NCI-H1092 (cell line): ENCODE results near the gene MPEG1.

Experiments
- DNase-seq: peaks from one replicate; lab custom pipeline; 2025; lab: John Stamatoyannopoulos, UW

Gene MPEG1

DNA sequence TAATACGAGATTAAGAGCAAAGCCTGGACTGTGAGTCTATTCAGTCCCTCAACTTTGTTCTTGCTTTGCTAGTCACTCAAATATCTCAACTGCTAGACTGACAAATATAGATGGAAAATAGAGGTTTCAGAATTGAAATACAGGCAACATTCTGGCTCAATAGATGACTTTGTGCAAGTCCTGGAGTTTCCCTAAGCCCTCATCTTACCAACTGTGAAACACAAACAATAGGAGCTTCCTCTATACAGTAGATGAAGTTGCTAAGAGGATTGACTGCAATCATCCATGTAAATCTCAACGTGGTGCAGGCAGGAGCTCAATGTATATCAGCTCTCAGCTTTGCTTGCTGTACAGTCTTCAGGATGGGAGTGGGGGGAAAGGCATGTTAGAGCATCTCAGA, 6.2 kb upstream of the MPEG1 start:
- DNase-seq, result no peak

DNA sequence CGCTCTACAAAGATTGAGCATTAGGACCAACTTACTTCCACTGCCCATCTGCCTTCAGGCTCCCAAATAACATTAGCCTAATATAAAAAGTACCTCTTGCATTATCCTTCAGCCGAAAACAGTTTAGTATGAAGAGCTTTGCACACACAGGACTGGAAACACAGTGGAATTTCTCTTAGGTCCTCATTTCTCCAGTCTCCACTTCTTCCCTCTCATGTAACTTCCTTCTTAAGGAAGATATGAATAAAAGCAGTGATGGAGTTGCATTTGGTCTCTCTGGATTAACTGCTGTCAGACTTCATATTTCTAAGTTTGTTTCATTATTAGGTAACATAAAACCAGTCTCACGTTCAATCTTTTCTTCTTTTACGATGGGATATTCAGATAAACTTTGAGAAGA, 5.6 kb upstream of the MPEG1 start:
- no peak for DNase-seq

DNA sequence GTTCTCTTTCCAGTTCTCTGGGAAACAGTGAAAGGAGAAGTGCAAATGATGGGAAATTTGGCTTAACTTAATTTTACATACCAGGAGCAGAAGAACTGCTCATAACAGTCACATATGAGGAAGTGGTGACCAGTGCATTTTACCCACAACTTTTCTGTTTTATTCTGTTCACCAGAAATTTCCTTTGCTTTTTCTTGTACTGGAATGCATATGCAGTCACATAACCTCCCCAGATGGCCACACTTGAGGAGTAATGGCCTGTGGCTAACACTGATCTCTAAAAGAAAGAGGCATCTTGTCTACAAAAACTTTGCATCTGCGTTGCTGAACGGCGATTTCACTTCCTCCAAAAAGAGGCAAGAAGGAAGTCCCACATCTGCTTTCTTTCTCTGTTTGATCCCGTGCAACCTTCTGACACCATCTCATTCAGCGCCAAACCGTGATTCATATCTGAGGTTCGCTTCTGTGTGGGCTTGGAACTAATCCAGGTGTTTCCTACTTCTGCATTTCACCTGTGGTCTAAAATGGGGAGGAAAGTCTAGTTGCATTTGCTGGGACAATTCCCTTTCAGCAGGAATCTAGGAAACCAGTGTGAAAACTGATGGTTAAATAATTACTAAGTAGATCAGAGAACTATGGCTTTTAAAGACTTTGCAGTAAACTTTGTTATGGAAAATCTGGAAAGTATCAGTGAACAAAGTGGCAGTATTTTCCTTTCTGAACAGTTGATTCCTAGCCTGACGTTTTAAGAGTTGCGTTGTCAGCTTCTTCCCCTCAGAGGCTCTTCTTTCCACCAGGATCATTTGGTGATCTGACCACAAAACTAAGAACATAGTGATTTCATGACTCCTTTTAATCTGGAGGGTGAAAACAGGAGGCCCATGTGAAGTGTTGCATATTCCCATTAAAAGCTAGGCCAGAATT, 4.2 kb upstream of the MPEG1 start:
- DNase-seq, result no peak

DNA sequence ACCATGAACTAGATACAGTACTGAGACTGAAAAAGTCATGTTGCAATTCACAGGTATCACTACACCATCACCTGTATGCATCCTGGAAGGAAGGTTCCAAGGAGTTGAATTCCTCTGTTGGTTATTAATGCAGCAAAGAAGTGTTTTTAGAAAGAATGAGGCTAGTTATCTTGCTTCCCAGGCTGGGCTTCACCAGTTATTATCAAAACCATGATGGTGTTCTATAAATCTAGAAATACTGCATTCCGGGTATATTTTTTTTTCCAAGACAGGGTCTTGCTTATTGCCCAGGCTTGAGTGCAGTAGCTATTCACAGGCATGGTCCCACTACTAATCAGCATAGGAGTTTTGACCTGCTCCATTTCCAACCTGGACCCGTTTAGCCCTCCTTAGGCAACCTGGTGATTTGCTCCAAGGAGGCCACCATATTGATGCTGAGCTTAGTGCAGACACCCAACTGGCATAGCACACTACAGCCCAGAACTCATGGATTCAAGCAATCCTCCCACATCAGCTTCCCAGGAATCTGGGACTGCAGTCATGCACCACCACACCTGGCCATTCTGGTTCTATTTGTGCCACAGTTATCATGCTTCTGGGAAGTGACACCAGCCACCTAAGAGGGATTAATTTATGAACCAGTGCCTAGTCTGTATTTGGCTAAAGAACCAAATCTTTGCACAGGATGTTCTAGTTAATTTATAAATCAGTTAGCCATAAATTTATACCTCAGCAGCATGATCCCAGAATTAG, 1.6 kb upstream of the MPEG1 start:
- no peak for DNase-seq

DNA sequence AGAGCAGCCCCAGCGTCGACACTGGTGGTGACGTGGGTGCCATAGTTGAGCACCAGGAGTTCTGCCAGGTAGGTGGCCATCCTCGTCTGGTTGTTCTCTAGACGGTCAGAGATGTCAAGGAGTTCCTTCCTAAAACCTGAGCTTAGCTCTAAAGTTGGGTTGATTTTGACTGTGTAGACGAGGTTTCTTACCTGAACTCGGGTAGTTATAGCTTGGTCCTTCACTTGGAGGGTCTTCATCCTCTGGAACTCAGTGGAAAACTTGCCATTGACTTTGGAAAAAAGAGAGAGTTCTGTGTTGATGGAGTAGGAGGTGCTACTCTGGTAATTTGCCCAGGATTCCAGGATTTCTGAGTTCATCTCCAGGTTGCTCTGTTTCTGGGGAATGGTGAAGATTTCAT, 505 bp downstream of the MPEG1 start:
- no peak for DNase-seq

DNA sequence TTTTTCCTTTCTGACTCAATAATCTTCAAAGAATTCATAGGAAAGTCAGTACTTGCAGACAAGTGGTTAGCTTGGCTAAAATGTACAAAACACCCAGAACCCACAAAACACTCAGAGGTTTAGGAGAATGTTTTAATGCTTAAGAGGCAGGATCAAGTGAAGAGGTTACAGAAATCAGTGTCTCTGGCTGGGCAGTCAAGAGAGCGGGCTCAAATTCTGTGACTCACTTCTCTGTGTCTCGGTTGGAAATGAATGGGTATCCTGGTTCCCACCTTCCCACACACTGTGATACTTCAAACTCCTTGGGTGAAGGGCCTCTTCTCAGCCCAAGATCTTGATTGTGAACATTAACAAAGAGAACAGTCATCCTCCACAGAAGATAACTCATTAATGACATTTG, 3.8 kb downstream of the MPEG1 start:
- DNase-seq, result no peak

DNA sequence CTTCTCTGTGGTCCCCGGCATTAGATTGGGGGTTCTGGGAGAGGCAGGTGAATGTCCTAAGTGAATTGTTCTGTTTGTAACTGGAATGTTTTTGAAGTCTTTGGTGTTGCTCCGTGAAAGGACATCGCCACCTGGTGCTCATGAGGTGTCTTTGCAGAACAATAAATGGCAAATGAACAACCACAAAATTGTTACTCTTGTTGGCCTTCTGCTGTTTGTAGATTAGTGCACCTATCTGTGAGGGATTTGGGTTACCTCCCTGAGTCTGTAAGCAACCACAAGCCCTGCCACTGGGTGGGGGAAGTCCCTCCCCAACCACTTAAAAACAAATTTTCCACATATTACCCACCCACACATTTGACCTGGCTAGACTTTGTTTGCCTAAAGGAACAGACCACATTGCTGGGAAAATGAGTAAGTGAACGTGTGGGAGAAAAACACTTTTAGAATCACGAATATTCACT, 4.7 kb downstream of the MPEG1 start:
- DNase-seq, result no peak

DNA sequence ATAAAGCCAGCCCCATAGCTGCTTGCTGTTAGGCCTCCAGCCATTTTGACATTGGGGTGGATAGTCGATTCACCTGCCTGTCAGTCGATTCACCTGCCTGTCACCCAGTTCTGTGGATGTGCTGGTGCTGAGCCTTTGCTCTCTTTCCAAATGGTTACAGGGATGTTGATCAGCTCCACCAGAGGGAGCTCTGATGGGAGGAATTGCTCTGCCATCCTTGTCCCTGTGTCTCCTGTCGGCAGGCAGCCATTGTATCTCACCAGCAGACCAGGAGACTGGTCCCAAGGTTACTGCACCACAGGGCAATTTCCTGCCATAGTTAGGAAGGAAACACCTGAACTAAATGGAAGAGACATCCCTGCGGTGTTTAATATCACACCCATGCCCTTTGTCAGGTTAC, 6.1 kb downstream of the MPEG1 start:
- peak; percentile 10 for DNase-seq

DNA sequence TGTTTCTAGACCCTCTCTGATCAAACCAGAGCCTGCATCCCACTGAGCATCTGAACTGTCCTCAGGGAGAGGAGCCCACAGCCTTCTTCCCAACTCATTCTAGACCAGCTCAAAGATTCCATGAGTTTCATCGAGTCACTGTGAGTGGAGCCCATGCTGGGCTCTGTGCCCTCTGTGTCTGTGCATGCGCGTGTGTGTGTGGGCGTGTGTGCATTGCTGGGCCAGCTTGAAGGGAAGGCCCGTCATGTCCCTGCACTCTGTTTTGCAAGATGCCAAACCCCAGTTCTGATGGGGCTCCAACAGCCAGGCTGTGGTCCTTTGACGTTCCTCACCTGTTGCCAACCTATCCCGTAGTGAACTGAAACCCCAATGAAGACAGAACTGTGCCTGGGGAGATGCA, 7.1 kb downstream of the MPEG1 start:
- DNase-seq, result no peak

DNA sequence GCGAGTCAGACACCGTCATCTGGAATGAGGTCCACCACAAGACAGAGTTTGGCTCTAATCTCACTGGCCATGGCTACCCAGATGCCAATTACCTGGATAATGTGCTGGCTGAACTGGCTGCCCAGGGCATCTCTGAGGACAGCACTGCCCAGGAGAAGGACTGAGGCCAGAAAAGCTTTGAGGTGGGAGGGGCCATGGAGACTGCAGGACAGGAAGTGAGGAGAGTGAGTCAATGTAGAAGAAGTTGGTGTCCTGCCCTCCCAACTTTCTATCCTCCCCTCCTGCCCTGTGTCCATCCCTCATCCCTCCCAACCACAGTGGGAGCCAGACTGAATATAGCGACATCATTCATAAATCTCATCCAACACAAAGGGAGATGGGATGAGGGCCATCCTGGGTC, 8.0 kb downstream of the MPEG1 start:
- no peak for DNase-seq

DNA sequence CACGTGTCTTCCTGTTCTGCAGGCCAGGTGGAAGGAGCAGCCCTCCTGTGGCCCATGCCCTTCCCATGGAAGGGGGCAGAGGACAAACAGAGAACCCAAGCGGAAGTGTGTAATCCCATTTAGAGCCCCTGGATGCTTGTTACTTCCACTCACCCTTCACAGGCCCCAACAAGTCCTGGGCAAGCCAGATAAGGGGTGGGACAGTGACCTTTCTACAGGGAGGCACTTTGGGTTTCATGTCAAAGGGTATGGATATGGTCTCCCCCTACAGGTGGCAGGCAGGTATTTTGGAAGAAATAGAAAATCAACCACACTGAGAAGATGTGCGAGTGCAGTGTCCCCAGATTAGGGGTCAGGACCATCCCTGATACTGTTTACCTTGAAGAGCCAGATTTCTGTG, 11.4 kb downstream of the MPEG1 start:
- DNase-seq, result no peak

DNA sequence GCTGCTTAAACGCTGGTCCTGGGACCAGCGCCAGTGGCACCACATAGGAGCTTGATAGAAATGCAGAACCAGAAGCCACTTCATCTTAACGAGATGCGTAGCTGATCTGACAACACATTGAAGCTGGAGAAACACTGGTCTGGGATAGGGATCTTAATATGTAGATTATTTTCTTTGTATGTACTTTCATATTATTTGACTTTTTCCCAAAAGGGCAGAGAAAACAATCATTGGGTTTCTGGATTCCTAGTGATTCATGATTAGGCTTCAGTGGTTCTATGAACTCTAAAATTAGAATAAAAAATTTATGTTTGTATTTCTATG, 12.3 kb downstream of the MPEG1 start:
- DNase-seq, result no peak

DNA sequence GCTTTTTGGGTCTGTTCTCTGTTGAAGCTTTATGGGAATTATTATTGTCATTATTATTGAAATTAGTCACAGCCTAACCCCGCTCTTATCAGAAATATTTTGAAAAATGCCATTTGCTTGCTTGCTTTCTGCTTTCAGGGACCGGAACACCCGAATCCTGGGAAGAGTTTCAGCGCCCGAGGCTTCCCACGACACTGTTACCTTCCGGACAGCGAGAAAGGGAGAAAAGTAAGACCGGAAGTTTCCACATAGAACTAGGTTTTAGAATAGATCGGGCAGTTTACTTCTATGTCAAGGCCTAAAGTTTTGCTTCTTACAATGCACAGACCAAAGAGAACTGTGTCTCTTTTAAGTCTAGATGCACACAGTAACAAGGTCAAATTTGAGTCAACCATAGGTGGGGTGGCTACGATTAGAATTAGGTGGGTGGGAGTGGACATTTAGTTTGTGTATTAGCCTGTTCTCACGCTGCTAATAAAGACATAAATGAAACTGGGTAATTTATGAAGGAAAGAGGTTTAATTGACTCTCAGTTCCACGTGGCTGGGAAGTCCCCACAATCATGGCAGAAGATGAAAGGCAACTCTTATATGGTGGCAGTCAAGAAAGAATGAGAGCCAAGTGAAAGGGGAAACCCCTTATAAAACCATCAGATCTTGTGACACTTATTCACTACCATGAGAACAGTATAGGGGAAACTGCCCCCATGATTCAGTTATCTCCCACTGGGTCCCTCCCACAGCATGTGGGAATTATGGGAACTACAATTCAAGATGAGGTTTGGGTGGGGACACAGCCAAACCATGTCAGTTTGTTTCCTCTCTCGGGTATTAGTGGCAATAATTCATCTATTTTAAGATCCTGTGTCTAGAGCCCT, 12.9 kb downstream of the MPEG1 start:
- DNase-seq, result no peak

DNA sequence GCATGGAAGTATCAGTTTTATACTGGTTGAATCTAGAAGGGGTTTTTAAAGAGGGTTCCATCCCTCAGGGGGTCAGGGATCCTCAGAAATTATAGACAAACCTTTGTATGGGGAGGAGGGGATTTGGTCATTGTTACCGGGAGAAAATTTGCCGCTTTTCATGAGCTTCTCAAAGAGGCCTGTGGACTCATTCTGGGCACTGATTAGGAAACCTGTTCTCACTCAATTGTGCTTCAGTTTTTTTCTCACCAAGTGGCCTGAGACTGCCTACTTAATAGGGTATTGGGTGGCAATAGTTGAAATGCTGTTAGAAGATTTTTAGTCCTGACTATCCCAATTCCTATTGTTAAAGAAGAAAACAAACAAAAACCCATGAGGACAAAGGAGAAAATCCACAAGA, 14.0 kb downstream of the MPEG1 start:
- no peak for DNase-seq

DNA sequence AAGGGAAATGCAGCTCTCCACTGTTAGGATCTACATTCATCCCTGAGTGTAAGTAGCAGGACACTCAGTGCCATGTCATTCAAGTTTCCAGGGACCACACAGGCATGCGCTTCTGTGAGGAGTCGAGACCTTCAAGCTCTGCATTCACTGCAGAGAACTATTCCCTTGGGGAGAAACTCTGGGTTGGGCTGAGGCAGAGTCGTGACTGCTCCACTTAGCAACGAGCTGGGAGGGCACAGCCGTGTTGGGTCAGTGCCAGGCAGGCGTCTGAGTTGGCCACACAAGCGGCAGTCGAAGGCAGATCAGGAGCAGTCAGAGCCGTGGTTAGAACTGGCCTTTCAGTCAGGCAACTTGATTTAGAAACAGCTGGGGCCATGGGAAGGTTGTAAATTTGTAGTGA, 14.7 kb downstream of the MPEG1 start:
- peak; percentile 50 for DNase-seq

DNA sequence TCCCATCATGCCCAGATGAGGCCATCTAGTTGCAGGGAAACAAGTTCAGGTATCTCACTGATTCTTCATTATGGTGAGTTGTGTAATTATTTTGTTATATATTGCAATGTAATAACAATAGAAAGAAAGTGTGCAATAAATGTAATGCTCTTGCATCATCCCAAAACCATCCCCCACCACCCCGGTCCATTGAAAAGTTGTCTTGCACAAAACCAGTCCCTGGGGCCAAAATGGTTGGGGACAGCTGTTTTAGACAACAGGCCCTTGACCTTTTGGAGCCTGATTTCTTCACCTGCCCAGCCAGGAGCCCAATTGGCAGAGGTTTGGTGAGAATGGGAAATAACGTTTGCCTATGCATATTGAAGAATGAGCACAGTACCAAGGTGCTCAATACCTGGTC, 15.9 kb downstream of the MPEG1 start:
- DNase-seq, result no peak

DNA sequence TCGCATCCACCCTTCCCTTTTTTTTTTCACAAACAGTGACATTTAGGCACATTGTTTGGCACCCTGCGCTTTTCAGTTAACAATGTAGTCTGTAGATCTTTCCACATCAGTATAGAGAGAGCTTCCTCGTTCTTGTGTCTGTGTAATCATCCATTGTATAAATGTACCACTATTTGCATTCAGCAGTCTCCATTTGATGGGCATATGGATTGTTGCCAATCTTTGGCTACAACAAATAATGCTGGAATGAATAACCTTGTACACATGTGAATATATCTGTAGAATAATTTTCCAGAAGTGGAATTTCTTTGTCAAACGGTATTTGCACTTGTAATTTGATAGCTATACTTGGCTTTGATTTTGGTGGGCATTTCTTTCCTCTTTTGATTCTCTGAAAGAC, 17.1 kb downstream of the MPEG1 start:
- no peak for DNase-seq

DNA sequence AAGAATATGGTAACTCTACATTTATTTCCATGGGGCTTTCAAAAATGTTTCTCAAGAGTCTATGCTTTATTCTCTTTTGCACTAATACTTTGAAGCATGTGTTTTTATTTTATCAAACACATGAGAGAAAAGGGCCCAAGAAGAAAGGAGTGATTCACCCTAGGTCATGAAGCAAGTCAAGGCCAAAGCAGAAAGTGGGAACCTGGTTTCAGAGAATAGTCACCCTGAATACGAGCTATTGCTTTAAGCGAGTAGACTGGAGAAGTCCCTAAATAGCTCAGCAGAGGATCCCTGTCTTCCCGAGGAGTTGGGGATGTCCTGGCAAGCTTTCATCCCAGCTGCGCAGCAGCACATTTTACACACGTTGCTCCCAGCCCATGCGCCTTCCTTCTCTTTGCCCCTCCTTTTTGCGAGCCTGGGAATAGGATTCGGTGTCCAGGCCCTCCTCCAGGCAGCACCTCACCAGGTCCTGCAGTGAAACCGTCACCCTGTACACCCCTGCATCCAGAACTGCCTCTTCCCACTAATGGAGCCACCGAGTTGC, 19.1 kb downstream of the MPEG1 start:
- DNase-seq, result no peak

DNA sequence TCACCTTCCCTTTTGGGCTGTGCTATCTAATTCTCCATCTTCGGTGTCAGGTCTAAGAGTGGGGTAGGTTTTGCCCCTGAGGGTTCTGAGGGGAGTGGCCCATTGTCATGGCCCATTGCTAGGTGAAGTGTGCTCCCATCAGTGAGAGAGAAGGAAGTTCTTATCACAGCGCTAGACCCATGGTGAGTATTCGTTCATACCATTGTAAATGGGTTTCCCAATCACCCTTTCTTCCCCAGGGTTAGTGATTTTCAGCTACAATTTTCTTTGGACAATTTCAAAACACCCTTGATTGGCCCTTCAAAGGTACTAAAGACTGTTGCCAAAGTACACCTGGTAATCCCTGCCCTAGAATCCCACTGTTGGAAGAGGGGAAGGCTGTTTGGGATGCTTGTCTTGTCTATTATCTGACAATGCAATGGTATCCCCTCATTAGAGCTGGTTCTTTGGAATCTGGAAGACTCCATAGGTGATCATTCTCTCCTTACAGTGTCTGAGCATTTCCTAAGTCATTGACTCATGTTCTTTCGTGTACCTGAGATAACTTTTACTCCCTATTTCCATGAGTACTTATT, 20.2 kb downstream of the MPEG1 start:
- no peak for DNase-seq

DNA sequence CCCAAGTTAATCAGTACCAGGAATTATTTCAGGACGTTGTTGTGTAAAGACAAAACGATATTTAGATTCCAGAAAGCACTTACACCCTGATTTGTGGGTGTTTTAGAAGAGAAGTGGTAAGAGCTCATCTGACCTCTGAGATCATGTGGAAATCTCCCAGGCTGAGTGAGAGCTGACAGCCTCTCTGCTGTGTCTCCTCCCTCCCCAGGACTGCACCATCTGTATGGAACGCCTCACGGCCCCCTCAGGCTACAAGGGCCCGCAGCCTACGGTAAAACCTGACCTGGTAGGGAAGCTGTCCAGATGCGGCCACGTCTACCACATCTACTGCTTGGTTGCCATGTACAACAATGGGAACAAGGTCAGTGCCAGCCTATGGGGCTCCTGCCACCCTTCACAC, 20.8 kb downstream of the MPEG1 start:
- no peak for DNase-seq

DNA sequence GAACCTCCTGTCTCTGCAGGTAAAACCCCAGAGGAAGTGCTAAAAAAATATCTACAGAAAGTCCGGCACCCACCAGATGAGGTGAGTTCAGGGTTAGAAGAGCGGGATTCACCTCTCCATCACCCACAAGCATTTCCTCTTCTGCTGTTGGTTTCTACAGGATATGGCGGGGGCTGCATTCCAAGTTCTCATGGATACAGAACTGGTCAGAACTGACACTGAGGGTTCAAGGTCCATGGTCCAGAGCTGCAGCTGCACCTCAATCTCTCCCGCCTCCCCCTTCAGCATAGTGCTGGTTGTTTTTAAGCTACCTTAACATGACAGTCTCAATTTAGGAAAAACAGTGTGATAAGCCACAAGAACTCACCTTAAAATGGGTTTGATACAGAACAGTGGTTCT, 21.6 kb downstream of the MPEG1 start:
- DNase-seq, result no peak

DNA sequence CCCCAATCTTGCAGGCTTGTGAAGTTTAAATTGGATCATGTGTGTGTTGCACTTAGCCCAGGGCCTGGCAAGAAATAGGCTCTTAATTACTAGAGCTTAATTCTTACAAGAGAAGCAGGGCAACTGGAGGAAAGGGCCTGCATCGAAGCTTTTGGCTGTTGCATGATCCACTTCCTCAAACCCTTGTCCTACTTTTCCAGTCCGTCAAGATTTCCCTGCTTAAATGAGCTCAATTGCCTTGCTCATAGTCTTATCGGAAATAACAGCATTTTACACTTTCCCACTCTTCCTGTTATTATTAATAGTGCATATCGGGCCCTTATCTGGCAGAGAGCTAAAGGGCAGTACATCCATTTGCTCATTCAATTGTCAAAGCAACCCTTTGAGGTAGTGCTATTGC, 22.7 kb downstream of the MPEG1 start:
- no peak for DNase-seq
